Measurements from ENCODE around the gene PPP4C. TPM values are rescaled to one million over a fixed set of nuclear protein-coding genes. Genes with fewer than 3 reads are reported as not detected.
A peak's percentile ranks its signal among the peaks of the same experiment; 100 is the strongest.

Gene PPP4C
- total and polyA plus RNA-seq, 4 experiments from 2014 or later: 75.8 to 276 (median 127) TPM

DNA sequence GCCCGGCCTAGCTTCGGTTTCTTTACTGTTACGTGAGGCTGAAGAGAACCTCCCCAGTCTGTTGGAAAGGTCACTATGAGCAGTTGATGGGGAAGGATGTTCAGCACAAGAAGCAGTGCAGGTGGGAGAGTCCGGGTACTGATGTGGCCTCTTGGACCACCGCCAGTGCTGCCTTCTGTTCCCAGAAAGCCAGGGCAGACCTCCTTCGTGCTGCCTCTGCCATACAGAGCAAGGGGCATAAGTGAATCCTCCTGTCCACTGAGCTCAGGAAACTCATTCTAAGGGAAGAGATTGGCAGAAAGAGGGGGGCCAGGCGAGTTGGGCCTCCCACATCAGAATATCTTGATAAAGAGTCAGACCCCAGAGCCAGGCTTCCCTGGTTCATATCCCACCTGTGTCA, 3.7 kb downstream of the PPP4C start:
- no peak for DNase-seq
- no peak overlapping the region for H3K4me3 Mint-ChIP-seq
- H3K9me3 Mint-ChIP-seq: peaks cover 0 to 2% (median 0%) of the 10 kb centered on the region in 8 donors
- POLR2A ChIA-PET (ENCODE audit: partially characterized antibody): interaction anchor here (2.8 to 20.4 kb wide), 3 partner anchors 11 to 106 kb away, joined by 19 to 404 read pairs (median 46); partner anchors contain the start of genes ALDOA, CORO1A, TBX6 and YPEL3
- H3K27me3 Mint-ChIP-seq: no peaks in the 10 kb centered on the region
- peaks cover 59% of the 10 kb centered on the region for H3K36me3 ChIP-seq (ENCODE audit: insufficient read depth, low read length)
- peaks cover 33% of the 10 kb centered on the region for H3K4me1 ChIP-seq (ENCODE audit: insufficient read depth, low read length)
- H3K36me3 Mint-ChIP-seq: peaks cover 32 to 71% of the 10 kb centered on the region in 2 donors
- CTCF ChIA-PET (ENCODE audit: partially characterized antibody): interaction anchor here (1.1 to 9.2 kb wide), 2 partner anchors 11 to 13 kb away, joined by 4 to 60 read pairs; partner anchors contain the start of gene TBX6
- H3K27ac ChIP-seq (ENCODE audit: low read depth, low read length): no peak overlapping the region
- intact Hi-C loops (cut with micrococcal nuclease): no loop called here
- peaks cover 23 to 49% (median 37%) of the 10 kb centered on the region in 4 donors for H3K4me1 Mint-ChIP-seq
- H3K27ac Mint-ChIP-seq: peak overlapping the region in 2 of 7 donors; percentile 23 to 24
- H3K4me3 ChIP-seq (ENCODE audit: low read length in 2 of 2): no peak overlapping the region
- H3K27me3 ChIP-seq (ENCODE audit: insufficient read depth, low read length): no peaks in the 10 kb centered on the region
- no peaks in the 10 kb centered on the region for H3K9me3 ChIP-seq (ENCODE audit: control insufficient read depth in 1 of 2, low read length in 2 of 2)

DNA sequence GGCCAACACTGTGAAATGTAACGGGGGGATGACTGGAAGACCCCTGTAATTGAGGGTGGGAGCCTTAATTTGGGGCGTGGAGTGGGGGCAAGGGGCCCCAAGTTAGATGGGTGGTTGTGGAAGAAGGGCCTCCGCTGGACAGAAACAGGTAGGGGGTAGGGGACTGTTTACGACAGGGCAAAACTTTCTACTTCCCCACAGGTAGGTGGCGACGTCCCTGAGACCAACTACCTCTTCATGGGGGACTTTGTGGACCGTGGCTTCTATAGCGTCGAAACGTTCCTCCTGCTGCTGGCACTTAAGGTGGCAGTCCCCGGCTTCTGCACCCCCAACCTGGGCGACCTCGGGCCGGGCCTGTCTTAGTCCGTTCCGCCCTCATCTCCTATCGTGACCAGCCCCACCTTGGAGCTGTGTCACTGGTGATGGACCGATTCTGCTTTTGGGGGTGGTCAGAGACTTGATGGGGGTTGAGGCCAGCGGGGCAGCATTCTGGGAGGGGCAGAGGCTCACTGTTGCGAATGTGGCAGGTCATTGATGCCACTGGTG, 6.8 kb downstream of the PPP4C start:
- H3K27ac ChIP-seq (ENCODE audit: low read depth, low read length): no peak overlapping the region
- H3K4me1 ChIP-seq (ENCODE audit: insufficient read depth, low read length): peaks cover 12% of the 10 kb centered on the region
- H3K27ac Mint-ChIP-seq: peak overlapping the region in 3 of 7 donors; percentile 22 to 81 (median 72)
- H3K36me3 Mint-ChIP-seq: peaks cover 34 to 50% of the 10 kb centered on the region in 2 donors
- H3K36me3 ChIP-seq (ENCODE audit: insufficient read depth, low read length): peaks cover 59% of the 10 kb centered on the region
- no peaks in the 10 kb centered on the region for H3K9me3 ChIP-seq (ENCODE audit: control insufficient read depth in 1 of 2, low read length in 2 of 2)
- no peaks in the 10 kb centered on the region for H3K9me3 Mint-ChIP-seq
- H3K27me3 ChIP-seq (ENCODE audit: insufficient read depth, low read length): no peaks in the 10 kb centered on the region
- H3K4me1 Mint-ChIP-seq: peaks cover 11 to 25% (median 18%) of the 10 kb centered on the region in 4 donors
- no peak for DNase-seq
- H3K4me3 Mint-ChIP-seq: no peak overlapping the region
- H3K4me3 ChIP-seq (ENCODE audit: low read length in 2 of 2): no peak overlapping the region
- H3K27me3 Mint-ChIP-seq: no peaks in the 10 kb centered on the region
- CTCF ChIA-PET (ENCODE audit: partially characterized antibody): interaction anchor here (1.5 to 9.2 kb wide), 2 partner anchors 10 to 19 kb away, joined by 4 to 60 read pairs; partner anchors contain the start of gene TBX6
- POLR2A ChIA-PET (ENCODE audit: partially characterized antibody): interaction anchor here (0.9 to 20.4 kb wide), 2 partner anchors 8 to 17 kb away, joined by 3 to 404 read pairs; partner anchors contain the start of genes ALDOA, TBX6 and YPEL3
- intact Hi-C loops (cut with micrococcal nuclease): no loop called here

DNA sequence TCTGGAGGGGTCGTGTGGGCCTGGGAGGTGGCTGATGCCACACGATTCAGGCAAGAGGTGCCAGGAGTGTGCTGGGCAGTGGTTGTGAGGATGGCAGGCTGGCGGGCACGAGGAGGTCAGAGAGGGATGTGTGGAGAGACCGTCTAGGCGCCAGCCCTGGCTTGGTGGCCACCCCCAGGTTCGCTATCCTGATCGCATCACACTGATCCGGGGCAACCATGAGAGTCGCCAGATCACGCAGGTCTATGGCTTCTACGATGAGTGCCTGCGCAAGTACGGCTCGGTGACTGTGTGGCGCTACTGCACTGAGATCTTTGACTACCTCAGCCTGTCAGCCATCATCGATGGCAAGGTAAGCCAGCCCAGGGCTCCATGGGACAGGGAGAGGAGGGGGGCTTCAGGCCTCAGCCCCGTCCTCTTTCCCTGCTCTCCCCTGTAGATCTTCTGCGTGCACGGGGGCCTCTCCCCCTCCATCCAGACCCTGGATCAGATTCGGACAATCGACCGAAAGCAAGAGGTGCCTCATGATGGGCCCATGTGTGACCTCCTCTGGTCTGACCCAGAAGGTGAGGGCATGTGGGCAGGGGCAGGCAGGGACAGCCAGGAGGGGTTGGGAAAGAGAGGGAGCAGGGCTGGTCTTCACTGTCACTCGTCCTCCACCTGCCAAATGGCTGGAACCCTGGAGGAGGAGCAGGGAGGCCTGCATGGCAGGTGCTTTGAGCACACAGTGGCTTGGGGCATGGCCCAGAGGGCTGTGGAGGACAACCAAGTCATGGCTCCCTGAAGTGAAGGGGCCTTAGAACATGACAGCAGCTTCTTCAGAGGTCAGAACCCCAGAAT, 7.6 kb downstream of the PPP4C start:
- Histone ChIP-seq H3K4me3 (ENCODE audit: low read length in 2 of 2) (no peak overlapping the region), H3K9me3 (ENCODE audit: control insufficient read depth in 1 of 2, low read length in 2 of 2) (no peaks in the 10 kb centered on the region), H3K27ac (ENCODE audit: low read depth, low read length) (no peak overlapping the region), H3K36me3 (ENCODE audit: insufficient read depth, low read length) (peaks cover 50% of the 10 kb centered on the region), H3K4me1 (ENCODE audit: insufficient read depth, low read length) (peaks cover 3% of the 10 kb centered on the region), H3K27me3 (ENCODE audit: insufficient read depth, low read length) (no peaks in the 10 kb centered on the region)
- no peak for DNase-seq
- peaks cover 30 to 45% of the 10 kb centered on the region in 2 donors for H3K36me3 Mint-ChIP-seq
- CTCF ChIA-PET (ENCODE audit: partially characterized antibody): interaction anchor here (1.4 to 9.2 kb wide), 2 partner anchors 9 kb away, joined by 3 to 60 read pairs; partner anchors contain the start of gene TBX6
- peak overlapping the region in 3 of 7 donors; percentile 72 to 83 (median 81) for H3K27ac Mint-ChIP-seq
- no peaks in the 10 kb centered on the region for H3K27me3 Mint-ChIP-seq
- POLR2A ChIA-PET (ENCODE audit: partially characterized antibody): interaction anchor here (0.6 to 20.4 kb wide), 3 partner anchors 7 to 28 kb away, joined by 3 to 404 read pairs (median 404); partner anchors contain the start of genes ALDOA, PPP4C, TBX6 and YPEL3
- H3K4me1 Mint-ChIP-seq: peaks cover 4 to 20% (median 12%) of the 10 kb centered on the region in 4 donors
- no peak overlapping the region for H3K4me3 Mint-ChIP-seq
- intact Hi-C loops (cut with micrococcal nuclease): no loop called here
- no peaks in the 10 kb centered on the region for H3K9me3 Mint-ChIP-seq

DNA sequence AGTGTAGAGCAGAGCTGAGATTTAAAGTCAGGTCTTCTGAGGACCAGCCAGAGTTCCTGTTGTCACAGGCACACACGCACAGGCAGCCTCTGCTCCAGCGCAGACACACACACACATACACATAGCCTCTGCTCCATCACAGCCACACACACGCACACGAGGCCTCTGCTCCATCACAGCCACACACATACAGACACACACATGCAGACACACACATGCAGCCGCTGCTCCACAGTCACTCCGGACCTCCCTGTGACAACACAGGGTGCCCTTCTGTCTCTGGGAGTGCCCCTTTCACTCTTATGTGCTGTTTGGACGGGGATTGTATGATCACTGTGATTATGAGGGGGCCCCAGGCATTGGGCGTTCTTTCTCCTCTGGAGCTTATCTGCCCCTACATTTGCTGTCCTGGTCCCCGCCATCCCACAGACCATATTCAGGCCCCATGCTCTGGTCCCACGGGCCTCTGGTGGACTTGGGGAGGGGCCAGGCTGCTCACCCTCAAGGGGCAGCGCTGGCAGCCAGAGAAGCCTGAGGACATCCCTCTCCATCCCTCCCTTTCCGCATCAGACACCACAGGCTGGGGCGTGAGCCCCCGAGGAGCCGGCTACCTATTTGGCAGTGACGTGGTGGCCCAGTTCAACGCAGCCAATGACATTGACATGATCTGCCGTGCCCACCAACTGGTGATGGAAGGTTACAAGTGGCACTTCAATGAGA, 8.5 kb downstream of the PPP4C start:
- Histone ChIP-seq H3K36me3 (ENCODE audit: insufficient read depth, low read length) (peaks cover 43% of the 10 kb centered on the region), H3K4me3 (ENCODE audit: low read length in 2 of 2) (no peak overlapping the region), H3K4me1 (ENCODE audit: insufficient read depth, low read length) (no peaks in the 10 kb centered on the region), H3K9me3 (ENCODE audit: control insufficient read depth in 1 of 2, low read length in 2 of 2) (no peaks in the 10 kb centered on the region), H3K27ac (ENCODE audit: low read depth, low read length) (no peak overlapping the region), H3K27me3 (ENCODE audit: insufficient read depth, low read length) (no peaks in the 10 kb centered on the region)
- Mint-ChIP-seq H3K36me3 (peaks cover 28 to 40% of the 10 kb centered on the region in 2 donors), H3K9me3 (no peaks in the 10 kb centered on the region), H3K4me3 (no peak overlapping the region), H3K27ac (peak overlapping the region in 4 of 7 donors; percentile 14 to 83 (median 60)), H3K4me1 (peaks cover 4 to 20% (median 11%) of the 10 kb centered on the region in 4 donors), H3K27me3 (no peaks in the 10 kb centered on the region)
- DNase-seq: no peak
- intact Hi-C loops (cut with micrococcal nuclease): no loop called here
- ChIA-PET POLR2A (ENCODE audit: partially characterized antibody) (interaction anchor here (0.6 to 13.6 kb wide), 3 partner anchors 11 to 102 kb away, joined by 3 to 404 read pairs (median 4); partner anchors contain the start of genes ALDOA and PPP4C), CTCF (ENCODE audit: partially characterized antibody) (interaction anchor here (1.4 kb wide), 1 partner anchor 8 kb away, joined by 3 read pairs; no protein-coding TSS in a partner anchor)

DNA sequence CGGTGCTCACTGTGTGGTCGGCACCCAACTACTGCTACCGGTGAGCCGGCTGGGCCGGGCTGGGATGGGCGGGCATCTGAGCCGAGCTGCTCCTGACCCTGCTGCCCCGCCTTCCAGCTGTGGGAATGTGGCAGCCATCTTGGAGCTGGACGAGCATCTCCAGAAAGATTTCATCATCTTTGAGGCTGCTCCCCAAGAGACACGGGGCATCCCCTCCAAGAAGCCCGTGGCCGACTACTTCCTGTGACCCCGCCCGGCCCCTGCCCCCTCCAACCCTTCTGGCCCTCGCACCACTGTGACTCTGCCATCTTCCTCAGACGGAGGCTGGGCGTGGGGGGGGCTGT, 9.0 kb downstream of the PPP4C start:
- peaks cover 23 to 35% of the 10 kb centered on the region in 2 donors for H3K36me3 Mint-ChIP-seq
- H3K27ac ChIP-seq (ENCODE audit: low read depth, low read length): no peak overlapping the region
- CTCF ChIA-PET (ENCODE audit: partially characterized antibody): interaction anchor here (1.4 kb wide), 1 partner anchor 7 kb away, joined by 3 read pairs; no protein-coding TSS in a partner anchor
- H3K36me3 ChIP-seq (ENCODE audit: insufficient read depth, low read length): peaks cover 38% of the 10 kb centered on the region
- H3K4me1 Mint-ChIP-seq: peaks cover 2 to 20% (median 11%) of the 10 kb centered on the region in 4 donors
- H3K4me3 ChIP-seq (ENCODE audit: low read length in 2 of 2): no peak overlapping the region
- H3K9me3 Mint-ChIP-seq: no peaks in the 10 kb centered on the region
- POLR2A ChIA-PET (ENCODE audit: partially characterized antibody): interaction anchor here (1.5 to 13.6 kb wide), 2 partner anchors 12 to 101 kb away, joined by 4 to 404 read pairs; partner anchors contain the start of genes ALDOA and PPP4C
- no peaks in the 10 kb centered on the region for H3K27me3 ChIP-seq (ENCODE audit: insufficient read depth, low read length)
- H3K27ac Mint-ChIP-seq: no peak overlapping the region
- H3K4me1 ChIP-seq (ENCODE audit: insufficient read depth, low read length): peaks cover under 1% of the 10 kb centered on the region
- no peaks in the 10 kb centered on the region for H3K27me3 Mint-ChIP-seq
- H3K9me3 ChIP-seq (ENCODE audit: control insufficient read depth in 1 of 2, low read length in 2 of 2): no peaks in the 10 kb centered on the region
- H3K4me3 Mint-ChIP-seq: no peak overlapping the region
- intact Hi-C loops (cut with micrococcal nuclease): loop anchor here (5.0 kb wide), 1 partner anchor 38 kb away; the partner anchor contains the start of gene MAPK3
- no peak for DNase-seq

DNA sequence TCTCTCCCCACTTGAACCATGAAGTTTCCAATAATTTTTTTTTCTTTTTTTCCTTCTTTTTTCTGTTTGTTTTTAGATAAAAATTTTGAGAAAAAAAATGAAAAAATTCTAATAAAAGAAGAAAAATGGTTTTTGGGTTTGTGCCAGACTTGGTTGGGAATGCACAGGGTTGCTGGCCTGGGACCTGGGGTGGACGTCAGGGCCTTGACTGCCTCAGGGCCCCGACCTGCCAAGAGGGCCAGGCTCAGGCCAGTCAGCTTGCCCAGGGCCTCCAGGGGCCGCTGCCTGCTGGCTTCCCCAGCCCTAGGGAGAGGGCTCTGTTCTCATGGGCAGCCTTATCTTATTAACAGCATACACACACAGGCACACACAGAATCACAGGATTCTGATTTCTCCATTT, 9.5 kb downstream of the PPP4C start:
- ChIA-PET CTCF (ENCODE audit: partially characterized antibody) (no interaction called here), POLR2A (ENCODE audit: partially characterized antibody) (interaction anchor here (1.5 to 13.6 kb wide), 2 partner anchors 12 to 101 kb away, joined by 4 to 404 read pairs; partner anchors contain the start of genes ALDOA and PPP4C)
- Mint-ChIP-seq H3K27ac (no peak overlapping the region), H3K9me3 (no peaks in the 10 kb centered on the region), H3K27me3 (no peaks in the 10 kb centered on the region), H3K36me3 (peaks cover 21 to 33% of the 10 kb centered on the region in 2 donors), H3K4me3 (no peak overlapping the region), H3K4me1 (peaks cover 6 to 23% (median 15%) of the 10 kb centered on the region in 4 donors)
- peaks cover 36% of the 10 kb centered on the region for H3K36me3 ChIP-seq (ENCODE audit: insufficient read depth, low read length)
- no peak overlapping the region for H3K27ac ChIP-seq (ENCODE audit: low read depth, low read length)
- intact Hi-C loops (cut with micrococcal nuclease): loop anchor here (5.0 kb wide), 1 partner anchor 37 kb away; the partner anchor contains the start of gene MAPK3
- H3K9me3 ChIP-seq (ENCODE audit: control insufficient read depth in 1 of 2, low read length in 2 of 2): no peaks in the 10 kb centered on the region
- H3K27me3 ChIP-seq (ENCODE audit: insufficient read depth, low read length): no peaks in the 10 kb centered on the region
- no peak overlapping the region for H3K4me3 ChIP-seq (ENCODE audit: low read length in 2 of 2)
- H3K4me1 ChIP-seq (ENCODE audit: insufficient read depth, low read length): peaks cover 5% of the 10 kb centered on the region
- no peak for DNase-seq
